AG04449 (cell line): ENCODE results near the gene HIGD1A.

Experiments used
- CTCF ChIA-PET: fragments of 350-600 bp; formaldehyde crosslinking; extraction: SDS; loops from one replicate; lab custom pipeline; 2021; ENCODE audit warnings: antibody characterized with exemption; lab: Yijun Ruan, JAX
- POLR2A ChIA-PET: fragments of 400-600, 350-600 bp; formaldehyde crosslinking; extraction: SDS; loops from one replicate; lab custom pipeline; 2020; ENCODE audit warnings: antibody characterized with exemption, inconsistent platforms; lab: Yijun Ruan, JAX
- DNase-seq: peaks from one replicate; pipeline ENCODE4 v3.0.0-alpha.2; 2010; ENCODE audit warnings: low read depth, low spot score
- H3K4me3 ChIP-seq: 2 replicates; pipeline ENCODE4 v1.5.1; 2011; ENCODE audit warnings: low read depth, mild to moderate bottlenecking, control low read depth, low read length
- CTCF ChIP-seq: IDR thresholded peaks from one replicate; pipeline ENCODE4 v1.5.1; 2011; ENCODE audit warnings: mild to moderate bottlenecking, moderate library complexity, low read length, control low read depth, inconsistent platforms; ENCODE audit not compliant: insufficient read depth; ENCODE audit errors: missing control alignments

Gene HIGD1A

GRCh38 chr3:42830437-42831320, 26.4 kb upstream of the HIGD1A start:
- POLR2A ChIA-PET: no interaction called here
- CTCF ChIA-PET: interaction anchor here (1.0 to 3.2 kb wide), 3 partner anchors 9 to 51 kb away, joined by 3 to 14 read pairs (median 12); no protein-coding TSS in a partner anchor
- H3K4me3 ChIP-seq: no peak overlapping the region
- peak; percentile 19 for TF ChIP-seq CTCF
- no peak for DNase-seq

- ChIA-PET POLR2A (no interaction called here), CTCF (interaction anchor here (1.0 to 2.1 kb wide), 4 partner anchors 10 to 50 kb away, joined by 3 to 14 read pairs (median 8); no protein-coding TSS in a partner anchor)
- no peak overlapping the region for H3K4me3 ChIP-seq
- no peak for TF ChIP-seq CTCF
- no peak for DNase-seq
Observed at GRCh38 chr3:42829628-42830436, 25.5 kb upstream of the HIGD1A start.

- H3K4me3 ChIP-seq: no peak overlapping the region
- no peak for DNase-seq
- ChIA-PET POLR2A (no interaction called here), CTCF (interaction anchor here (1.1 to 2.1 kb wide), 2 partner anchors 10 to 11 kb away, joined by 4 to 11 read pairs; no protein-coding TSS in a partner anchor)
- no peak for TF ChIP-seq CTCF
Observed at GRCh38 chr3:42829083-42829627, 24.9 kb upstream of the HIGD1A start.

- ChIA-PET POLR2A (no interaction called here), CTCF (interaction anchor here (2.1 kb wide), 1 partner anchor 12 kb away, joined by 11 read pairs; no protein-coding TSS in a partner anchor)
- no peak for TF ChIP-seq CTCF
- H3K4me3 ChIP-seq: no peak overlapping the region
- no peak for DNase-seq
Observed at GRCh38 chr3:42827654-42828053, 23.4 kb upstream of the HIGD1A start.

GRCh38 chr3:42827023-42827422, 22.7 kb upstream of the HIGD1A start:
- TF ChIP-seq CTCF: no peak
- ChIA-PET CTCF (no interaction called here), POLR2A (no interaction called here)
- no peak for DNase-seq
- no peak overlapping the region for H3K4me3 ChIP-seq
